SK-N-MC (cell line): ENCODE results near the gene MFAP2.

Experiments used
- DNase-seq: peaks from one replicate; pipeline ENCODE4 v3.0.0-alpha.2; 2011; ENCODE audit warnings: low read depth, low spot score
- H3K27ac ChIP-seq: fragments of 200-600 bp; sonication (generic); 2 replicates; pipeline ENCODE4 v1.5.1; 2016; ENCODE audit warnings: mixed run types
- H3K36me3 ChIP-seq: fragments of 200-600 bp; sonication (generic); 2 replicates; pipeline ENCODE4 v1.6.1; 2017; ENCODE audit warnings: antibody characterized with exemption, low read length, mixed read lengths; ENCODE audit not compliant: insufficient read depth
- H3K4me3 ChIP-seq: fragments of 200-600 bp; sonication (generic); 2 replicates; pipeline ENCODE4 v1.5.1; 2016
- H3K9ac ChIP-seq: fragments of 200-600 bp; sonication (generic); 2 replicates; pipeline ENCODE4 v1.8.0; 2017; ENCODE audit warnings: mixed run types, mixed read lengths; ENCODE audit not compliant: insufficient read length
- H3K9me3 ChIP-seq: fragments of 200-600 bp; sonication (generic); 2 replicates; pipeline ENCODE4 v1.6.1; 2017; ENCODE audit warnings: low read depth, mild to moderate bottlenecking, antibody characterized with exemption, low read length, moderate library complexity, mixed read lengths
- EZH2 ChIP-seq: fragments of 200-600 bp; sonication (generic); IDR thresholded peaks from one replicate; pipeline ENCODE4 v1.6.1; 2017; ENCODE audit warnings: antibody characterized with exemption
- FOXP2 ChIP-seq: optimal IDR thresholded peaks from 2 replicates; pipeline ENCODE3; 2011; ENCODE audit warnings: mild to moderate bottlenecking, moderate library complexity; ENCODE audit not compliant: insufficient read depth; ENCODE audit errors: extremely low read length, control extremely low read depth
- POLR2AphosphoS5 ChIP-seq: IDR thresholded peaks from 2 replicates; pipeline ENCODE4 v1.6.1; 2012; ENCODE audit warnings: mild to moderate bottlenecking, low read depth, low read length, borderline replicate concordance

Gene MFAP2

DNA sequence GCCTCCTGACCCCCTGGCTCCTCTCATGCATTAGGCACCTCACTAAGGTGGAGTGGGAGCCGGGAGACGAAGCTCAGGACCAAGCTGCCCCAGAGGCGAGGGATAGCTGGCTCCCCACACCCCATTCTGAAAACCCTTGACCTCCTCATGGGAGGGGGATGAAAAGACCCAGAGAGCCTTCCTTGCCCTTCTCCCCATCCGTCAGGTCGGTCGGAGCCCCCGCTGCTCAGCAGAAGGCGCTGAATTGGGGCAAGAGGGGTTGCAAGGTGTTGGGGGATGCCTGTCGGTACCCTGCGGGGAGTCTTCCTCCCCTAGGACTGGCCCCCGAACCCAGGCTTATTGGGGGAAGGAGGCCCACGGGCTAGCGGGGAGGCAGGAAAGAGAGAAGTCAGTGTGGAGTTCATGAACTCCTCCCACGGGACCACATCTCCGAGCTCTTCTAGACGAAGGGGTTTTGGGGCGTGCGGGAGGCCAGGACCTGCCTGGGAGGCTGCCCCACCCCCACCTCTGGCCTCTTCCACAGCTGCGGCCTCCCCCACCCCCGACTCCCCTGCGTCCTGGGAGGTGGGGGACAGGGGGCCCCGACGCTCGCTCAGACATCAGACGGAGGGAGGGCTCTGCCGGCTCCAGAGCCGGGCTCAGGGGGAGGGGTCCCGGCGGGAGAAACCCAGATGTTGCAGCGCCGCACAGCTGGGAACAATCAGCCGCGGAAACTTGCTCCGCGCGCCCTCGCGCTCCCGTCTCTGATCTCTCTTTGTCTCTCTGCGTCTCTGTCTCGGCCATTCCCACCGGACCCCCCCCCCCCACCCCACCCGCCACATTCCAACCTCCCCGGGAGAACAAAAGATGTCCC lies 719 bp downstream of the MFAP2 start:
- Histone ChIP-seq H3K27ac (peak overlapping the region; percentile 74; the same call in 1 of the 2 replicates), H3K9ac (peak overlapping the region; percentile 86), H3K9me3 (no peaks in the 10 kb centered on the region), H3K4me3 (peak overlapping the region; percentile 84), H3K36me3 (no peaks in the 10 kb centered on the region)
- DNase-seq: no peak
- TF ChIP-seq POLR2AphosphoS5: no peak
- no peak for TF ChIP-seq EZH2
- no peak for TF ChIP-seq FOXP2

GRCh38 chr1:16978567-16979474 lies 1.6 kb downstream of the MFAP2 start:
- H3K36me3 ChIP-seq: no peaks in the 10 kb centered on the region
- peak overlapping the region; percentile 70 for H3K9ac ChIP-seq
- peak overlapping the region; percentile 84 for H3K4me3 ChIP-seq
- no peak for TF ChIP-seq FOXP2
- TF ChIP-seq POLR2AphosphoS5: no peak
- TF ChIP-seq EZH2: no peak
- H3K9me3 ChIP-seq: no peaks in the 10 kb centered on the region
- 0 out of 2 replicates have a peak overlapping the region, but pooled peaks have one; percentile 31 for H3K27ac ChIP-seq
- DNase-seq: no peak

- H3K9ac ChIP-seq: no peak overlapping the region
- DNase-seq: no peak
- no peaks in the 10 kb centered on the region for H3K36me3 ChIP-seq
- TF ChIP-seq FOXP2 (no peak), EZH2 (no peak), POLR2AphosphoS5 (no peak)
- no peaks in the 10 kb centered on the region for H3K9me3 ChIP-seq
- 0 out of 2 replicates have a peak overlapping the region, but pooled peaks have one; percentile 9 for H3K27ac ChIP-seq
- no peak overlapping the region for H3K4me3 ChIP-seq
Observed at GRCh38 chr1:16978139-16978538, 2.3 kb downstream of the MFAP2 start.

- Histone ChIP-seq H3K9ac (no peak overlapping the region), H3K27ac (no peak overlapping the region), H3K4me3 (no peak overlapping the region), H3K36me3 (no peaks in the 10 kb centered on the region), H3K9me3 (no peaks in the 10 kb centered on the region)
- no peak for DNase-seq
- no peak for TF ChIP-seq EZH2
- no peak for TF ChIP-seq POLR2AphosphoS5
- TF ChIP-seq FOXP2: no peak
Observed at GRCh38 chr1:16977377-16977776, 3.0 kb downstream of the MFAP2 start.

GRCh38 chr1:16976966-16977365 lies 3.5 kb downstream of the MFAP2 start:
- TF ChIP-seq EZH2: no peak
- no peak for TF ChIP-seq POLR2AphosphoS5
- TF ChIP-seq FOXP2: no peak
- no peaks in the 10 kb centered on the region for H3K36me3 ChIP-seq
- no peak overlapping the region for H3K9ac ChIP-seq
- no peaks in the 10 kb centered on the region for H3K9me3 ChIP-seq
- H3K4me3 ChIP-seq: no peak overlapping the region
- H3K27ac ChIP-seq: no peak overlapping the region
- DNase-seq: no peak

DNA sequence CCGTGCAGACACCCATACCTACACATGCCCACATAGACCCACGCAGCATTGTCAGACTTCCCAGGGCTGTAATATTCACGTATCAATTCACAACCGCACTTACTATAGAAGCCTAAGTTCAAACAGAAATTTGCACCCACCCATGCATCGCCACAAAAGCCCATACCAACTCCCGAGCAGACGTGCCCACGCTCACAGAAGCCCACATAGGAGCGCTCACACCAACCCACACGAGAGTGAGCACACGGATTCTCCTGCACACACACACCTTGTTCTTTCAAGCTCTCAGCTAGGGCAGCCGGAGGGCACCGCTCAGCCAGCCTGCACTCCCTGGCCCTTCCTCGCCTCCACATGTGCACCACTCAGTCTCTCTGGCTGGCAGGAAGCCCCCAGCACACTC lies 4.6 kb downstream of the MFAP2 start:
- TF ChIP-seq EZH2 (no peak), FOXP2 (no peak), POLR2AphosphoS5 (no peak)
- Histone ChIP-seq H3K9me3 (no peaks in the 10 kb centered on the region), H3K27ac (no peak overlapping the region), H3K9ac (no peak overlapping the region), H3K4me3 (no peak overlapping the region), H3K36me3 (no peaks in the 10 kb centered on the region)
- no peak for DNase-seq

DNA sequence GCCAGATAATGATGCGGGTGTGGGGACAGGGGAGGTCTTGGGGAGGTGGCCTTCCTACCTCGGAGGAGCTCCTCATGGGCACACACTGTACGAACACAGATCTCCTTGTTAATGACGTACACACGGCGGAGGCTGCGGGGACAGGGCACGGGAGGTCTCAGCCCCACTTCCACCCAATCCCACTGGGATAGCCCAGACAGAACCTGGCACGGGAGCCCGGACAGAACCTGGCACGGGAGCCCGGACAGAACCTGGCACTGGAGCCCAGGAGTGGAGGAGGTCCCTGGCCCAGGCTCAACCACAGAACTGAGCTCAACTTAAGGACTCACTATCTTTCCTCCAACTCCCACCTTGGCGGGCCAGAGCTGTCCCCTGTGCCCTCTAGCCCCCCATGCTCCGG lies 5.2 kb downstream of the MFAP2 start:
- Histone ChIP-seq H3K4me3 (no peak overlapping the region), H3K9me3 (no peaks in the 10 kb centered on the region), H3K27ac (no peak overlapping the region), H3K9ac (no peak overlapping the region), H3K36me3 (no peaks in the 10 kb centered on the region)
- TF ChIP-seq POLR2AphosphoS5 (no peak), EZH2 (no peak), FOXP2 (no peak)
- no peak for DNase-seq

GRCh38 chr1:16973215-16973614 lies 7.2 kb downstream of the MFAP2 start:
- H3K9ac ChIP-seq: no peak overlapping the region
- TF ChIP-seq POLR2AphosphoS5 (no peak), EZH2 (no peak), FOXP2 (no peak)
- DNase-seq: no peak
- H3K9me3 ChIP-seq: no peaks in the 10 kb centered on the region
- H3K27ac ChIP-seq: no peak overlapping the region
- no peaks in the 10 kb centered on the region for H3K36me3 ChIP-seq
- H3K4me3 ChIP-seq: no peak overlapping the region
